ENCODE results near the gene FRK. TPM values are rescaled to one million over a fixed set of nuclear protein-coding genes. Genes with fewer than 3 reads are reported as not detected.
"Not testable (repeated sequence)": the region's sequence is repeated elsewhere in the genome, so short reads cannot be mapped to it uniquely, and the experiment has no call there.

The FRK gene
- total RNA-seq, 1 donor from 2014 or later = 0.77 TPM

DNA sequence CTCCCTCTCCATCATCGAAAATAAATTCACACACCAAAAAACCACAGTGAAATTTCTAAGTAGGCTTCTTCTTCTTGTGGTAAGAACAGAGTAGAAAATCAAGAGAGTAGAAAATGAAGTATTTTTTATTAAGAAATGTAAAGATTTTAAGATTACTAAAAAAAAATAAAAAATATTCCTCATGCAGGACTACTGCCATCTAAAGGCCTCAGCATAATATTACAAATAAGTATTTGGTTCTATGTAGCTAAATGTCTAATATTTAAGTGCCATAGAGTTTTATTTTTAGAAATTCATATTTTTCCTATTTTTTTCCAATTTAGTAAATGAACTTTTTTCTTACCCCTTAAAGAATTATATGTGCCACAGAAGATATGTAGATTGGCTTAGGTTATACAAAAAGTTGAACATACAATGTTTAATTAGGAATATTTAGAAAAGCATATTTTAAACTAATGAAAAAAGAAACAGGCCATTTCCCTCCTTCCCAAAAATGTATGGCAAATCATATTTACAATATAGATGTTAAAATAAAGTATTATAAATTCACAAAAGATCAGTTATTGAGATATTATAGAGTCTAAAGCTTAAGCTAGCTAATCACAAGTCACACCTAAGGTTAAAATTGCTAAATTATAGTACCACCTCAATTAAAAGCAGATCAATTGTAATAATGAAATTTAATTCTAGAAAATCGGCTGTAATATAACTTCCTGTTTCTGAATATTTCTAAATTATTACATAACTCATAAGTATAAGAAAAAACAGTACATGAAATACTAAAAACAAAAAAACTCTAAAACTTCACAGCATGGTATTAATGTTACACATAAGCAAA is 36.5 kb upstream of the FRK start:
- Mint-ChIP-seq H3K27me3 (ENCODE audit: low read depth, unreplicated experiment) (no peaks in the 10 kb centered on the region), H3K4me1 (ENCODE audit: low read depth, unreplicated experiment) (peaks cover 5% of the 10 kb centered on the region), H3K27ac (ENCODE audit: unreplicated experiment) (no peak overlapping the region), H3K36me3 (ENCODE audit: low read depth, unreplicated experiment) (peaks cover 6% of the 10 kb centered on the region), H3K4me3 (ENCODE audit: unreplicated experiment) (no peak overlapping the region), H3K9me3 (ENCODE audit: unreplicated experiment) (peaks cover 9% of the 10 kb centered on the region)
- Histone ChIP-seq H3K27ac (ENCODE audit: low read depth, low read length) (no peak overlapping the region), H3K4me1 (ENCODE audit: insufficient read depth, low read length) (peaks cover 7% of the 10 kb centered on the region), H3K9ac (ENCODE audit: low read length) (no peak overlapping the region), H3K4me2 (ENCODE audit: low read length) (no peak overlapping the region), H3K27me3 (ENCODE audit: insufficient read depth, low read length) (no peaks in the 10 kb centered on the region), H2AFZ (ENCODE audit: low read depth, low read length) (no peak overlapping the region), H3K79me2 (ENCODE audit: insufficient read depth, low read length) (no peaks in the 10 kb centered on the region), H3K4me3 (ENCODE audit: insufficient read depth, low read depth, low read length) (no peak overlapping the region), H3K9me3 (ENCODE audit: insufficient read depth, low read depth, low read length) (peaks cover 12% of the 10 kb centered on the region), H4K20me1 (ENCODE audit: insufficient read depth, low read length) (no peaks in the 10 kb centered on the region), H3K36me3 (ENCODE audit: insufficient read depth, low read length) (no peaks in the 10 kb centered on the region)
- no peak for FAIRE-seq
- TF ChIP-seq, protein P1, sequence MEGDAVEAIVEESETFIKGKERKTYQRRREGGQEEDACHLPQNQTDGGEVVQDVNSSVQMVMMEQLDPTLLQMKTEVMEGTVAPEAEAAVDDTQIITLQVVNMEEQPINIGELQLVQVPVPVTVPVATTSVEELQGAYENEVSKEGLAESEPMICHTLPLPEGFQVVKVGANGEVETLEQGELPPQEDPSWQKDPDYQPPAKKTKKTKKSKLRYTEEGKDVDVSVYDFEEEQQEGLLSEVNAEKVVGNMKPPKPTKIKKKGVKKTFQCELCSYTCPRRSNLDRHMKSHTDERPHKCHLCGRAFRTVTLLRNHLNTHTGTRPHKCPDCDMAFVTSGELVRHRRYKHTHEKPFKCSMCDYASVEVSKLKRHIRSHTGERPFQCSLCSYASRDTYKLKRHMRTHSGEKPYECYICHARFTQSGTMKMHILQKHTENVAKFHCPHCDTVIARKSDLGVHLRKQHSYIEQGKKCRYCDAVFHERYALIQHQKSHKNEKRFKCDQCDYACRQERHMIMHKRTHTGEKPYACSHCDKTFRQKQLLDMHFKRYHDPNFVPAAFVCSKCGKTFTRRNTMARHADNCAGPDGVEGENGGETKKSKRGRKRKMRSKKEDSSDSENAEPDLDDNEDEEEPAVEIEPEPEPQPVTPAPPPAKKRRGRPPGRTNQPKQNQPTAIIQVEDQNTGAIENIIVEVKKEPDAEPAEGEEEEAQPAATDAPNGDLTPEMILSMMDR (IDR thresholded peaks at IDR 0.05; ENCODE audit: insufficient read depth, low read depth, low read length) = peak; percentile 39
- no peak for TF ChIP-seq EZH2 (IDR thresholded peaks at IDR 0.05; ENCODE audit: insufficient read depth, low read length)
- no peak for DNase-seq (ENCODE audit: low read depth)

GRCh38 chr6:116096048-116096759 is 35.5 kb upstream of the FRK start:
- H3K27me3 ChIP-seq (ENCODE audit: insufficient read depth, low read length); H3K4me2 ChIP-seq (ENCODE audit: low read length); H3K4me3 ChIP-seq (ENCODE audit: insufficient read depth, low read depth, low read length); H3K9ac ChIP-seq (ENCODE audit: low read length); FAIRE-seq; H3K4me1 Mint-ChIP-seq (ENCODE audit: low read depth, unreplicated experiment); H3K9me3 Mint-ChIP-seq (ENCODE audit: unreplicated experiment); H3K27me3 Mint-ChIP-seq (ENCODE audit: low read depth, unreplicated experiment); H3K79me2 ChIP-seq (ENCODE audit: insufficient read depth, low read length); H2AFZ ChIP-seq (ENCODE audit: low read depth, low read length); H3K4me1 ChIP-seq (ENCODE audit: insufficient read depth, low read length); H3K36me3 Mint-ChIP-seq (ENCODE audit: low read depth, unreplicated experiment); H3K27ac Mint-ChIP-seq (ENCODE audit: unreplicated experiment); H3K27ac ChIP-seq (ENCODE audit: low read depth, low read length); DNase-seq (ENCODE audit: low read depth); H3K4me3 Mint-ChIP-seq (ENCODE audit: unreplicated experiment); H3K36me3 ChIP-seq (ENCODE audit: insufficient read depth, low read length); H4K20me1 ChIP-seq (ENCODE audit: insufficient read depth, low read length): not testable (repeated sequence)
- peaks cover 12% of the 10 kb centered on the region for H3K9me3 ChIP-seq (ENCODE audit: insufficient read depth, low read depth, low read length)

DNA sequence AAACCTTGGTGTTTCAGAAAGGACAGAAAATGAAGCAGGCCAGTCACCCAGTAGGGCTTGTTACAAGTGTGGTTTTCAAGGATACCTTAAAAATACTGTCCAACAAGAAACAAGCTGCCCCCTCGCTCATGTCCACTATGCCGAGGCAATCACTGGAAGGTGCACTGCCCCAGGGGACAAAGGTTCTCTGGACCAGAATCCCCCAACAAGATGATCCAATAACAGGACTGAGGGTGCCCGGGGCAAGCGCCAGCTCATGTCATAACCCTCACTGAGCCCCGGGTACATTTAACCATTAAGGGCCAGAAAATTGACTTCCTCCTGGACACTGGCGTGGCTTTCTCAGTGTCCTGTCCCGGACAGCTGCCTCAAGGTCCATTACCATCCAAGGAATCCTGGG is 33.4 kb upstream of the FRK start:
- Histone ChIP-seq H4K20me1 (ENCODE audit: insufficient read depth, low read length) (no peaks in the 10 kb centered on the region), H3K4me3 (ENCODE audit: insufficient read depth, low read depth, low read length) (no peak overlapping the region), H3K9me3 (ENCODE audit: insufficient read depth, low read depth, low read length) (peaks cover 12% of the 10 kb centered on the region), H3K36me3 (ENCODE audit: insufficient read depth, low read length) (no peaks in the 10 kb centered on the region), H2AFZ (ENCODE audit: low read depth, low read length) (no peak overlapping the region), H3K9ac (ENCODE audit: low read length) (no peak overlapping the region), H3K79me2 (ENCODE audit: insufficient read depth, low read length) (no peaks in the 10 kb centered on the region), H3K27ac (ENCODE audit: low read depth, low read length) (no peak overlapping the region), H3K4me1 (ENCODE audit: insufficient read depth, low read length) (no peaks in the 10 kb centered on the region), H3K27me3 (ENCODE audit: insufficient read depth, low read length) (no peaks in the 10 kb centered on the region), H3K4me2 (ENCODE audit: low read length) (no peak overlapping the region)
- FAIRE-seq (no peak), DNase-seq (ENCODE audit: low read depth) (no peak)
- H3K4me1 Mint-ChIP-seq (ENCODE audit: low read depth, unreplicated experiment) = peaks cover 1% of the 10 kb centered on the region
- peaks cover 6% of the 10 kb centered on the region for H3K36me3 Mint-ChIP-seq (ENCODE audit: low read depth, unreplicated experiment)
- H3K9me3 Mint-ChIP-seq (ENCODE audit: unreplicated experiment) = peaks cover 9% of the 10 kb centered on the region
- H3K27me3 Mint-ChIP-seq (ENCODE audit: low read depth, unreplicated experiment) = no peaks in the 10 kb centered on the region
- TF ChIP-seq, protein P1 (IDR thresholded peaks at IDR 0.05; ENCODE audit: insufficient read depth, low read depth, low read length) = no peak
- TF ChIP-seq EZH2 (IDR thresholded peaks at IDR 0.05; ENCODE audit: insufficient read depth, low read length) = no peak
- H3K4me3 Mint-ChIP-seq (ENCODE audit: unreplicated experiment) = no peak overlapping the region
- H3K27ac Mint-ChIP-seq (ENCODE audit: unreplicated experiment) = no peak overlapping the region
